Kidney epithelial cell (primary cell): ENCODE measurements around the gene CAMTA1. TPM values are rescaled to one million over a fixed set of nuclear protein-coding genes. Genes with fewer than 3 reads are reported as not detected.
"Not testable (repeated sequence)": the region's sequence is repeated elsewhere in the genome, so short reads cannot be mapped to it uniquely, and the experiment has no call there.

ENCODE experiments used
- DNase-seq: peaks from one replicate; pipeline ENCODE4 v3.0.0-alpha.2; 2010; ENCODE audit warnings: low read depth
- H3K27me3 ChIP-seq: 2 replicates; pipeline ENCODE4 v1.6.0; 2011; ENCODE audit warnings: low read length; ENCODE audit not compliant: control insufficient read depth, insufficient read depth
- H3K36me3 ChIP-seq: 2 replicates; pipeline ENCODE4 v1.5.1; 2011; ENCODE audit warnings: low read length; ENCODE audit not compliant: control insufficient read depth, insufficient read depth
- H3K4me3 ChIP-seq: 2 replicates; pipeline ENCODE4 v1.5.1; 2011; ENCODE audit warnings: low read depth, mild to moderate bottlenecking, control low read depth, low read length
- CTCF ChIP-seq: IDR thresholded peaks from 2 replicates; pipeline ENCODE4 v1.5.1; 2011; ENCODE audit warnings: mild to moderate bottlenecking, moderate library complexity, low read length, control low read depth, inconsistent platforms; ENCODE audit not compliant: insufficient read depth, poor library complexity, severe bottlenecking
- total RNA-seq: library from RNA; depleted of rRNA; stranded (reverse); fragments of >200 nt; gene quantifications from 2 replicates; pipeline ENCODE4 v1.2.3, GENCODE V29; 2015

Gene CAMTA1
- 74.6 and 76.5 TPM in 2 replicates for total RNA-seq

GRCh38 chr1:6785318-6785727 lies at the start of gene CAMTA1:
Gene CAMTA1, plus strand, starts transcription at chr1:6785454. Its CDS starts 77 bp downstream, at chr1:6785531.
- H3K27me3 ChIP-seq, result no peaks in the 10 kb centered on the region
- no peak for DNase-seq
- H3K36me3 ChIP-seq, result no peaks in the 10 kb centered on the region
- peak within 1 kb of the TSS; percentile 82 for H3K4me3 ChIP-seq
- TF ChIP-seq CTCF, result no peak

- no peak for DNase-seq
- no peaks in the 10 kb centered on the region for H3K36me3 ChIP-seq
- H3K27me3 ChIP-seq, result no peaks in the 10 kb centered on the region
- H3K4me3 ChIP-seq, result no peak overlapping the region
- no peak for TF ChIP-seq CTCF
These were observed 46.1 kb upstream of the CAMTA1 start for GRCh38 chr1:6738987-6739676.

GRCh38 chr1:6742676-6743188 lies 42.5 kb upstream of the CAMTA1 start:
- H3K36me3 ChIP-seq, DNase-seq, H3K4me3 ChIP-seq, H3K27me3 ChIP-seq: not testable (repeated sequence)

- TF ChIP-seq CTCF, result no peak
- peak; percentile 26 for DNase-seq
- H3K27me3 ChIP-seq, result no peaks in the 10 kb centered on the region
- H3K36me3 ChIP-seq, result no peaks in the 10 kb centered on the region
- no peak overlapping the region for H3K4me3 ChIP-seq
These were observed 41.8 kb upstream of the CAMTA1 start for GRCh38 chr1:6743189-6744101.

DNA sequence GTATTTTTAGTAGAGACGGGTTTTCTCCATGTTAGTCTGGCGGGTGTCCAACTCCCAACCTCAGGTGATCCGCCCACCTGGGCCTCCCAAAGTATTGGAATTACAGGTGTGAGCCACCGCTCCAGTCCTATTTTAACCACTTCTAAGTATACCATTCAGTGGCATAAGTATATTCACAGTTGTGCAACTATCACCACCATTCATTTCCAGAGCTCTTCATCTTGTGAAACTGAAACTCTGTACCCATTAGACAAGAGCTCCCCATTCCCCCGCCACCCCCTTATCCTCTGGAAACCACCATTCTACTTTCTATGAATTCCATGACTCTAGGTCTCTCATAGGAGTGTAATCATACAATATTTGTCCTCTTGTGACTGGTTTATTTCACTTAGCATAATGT lies 40.2 kb upstream of the CAMTA1 start:
- TF ChIP-seq CTCF, result no peak
- peaks cover 2% of the 10 kb centered on the region for H3K27me3 ChIP-seq
- DNase-seq, result no peak
- H3K36me3 ChIP-seq, result no peaks in the 10 kb centered on the region
- H3K4me3 ChIP-seq, result no peak overlapping the region

GRCh38 chr1:6747674-6748073 lies 37.6 kb upstream of the CAMTA1 start:
- no peak for DNase-seq
- H3K27me3 ChIP-seq, result peaks cover 2% of the 10 kb centered on the region
- TF ChIP-seq CTCF, result no peak
- no peaks in the 10 kb centered on the region for H3K36me3 ChIP-seq
- no peak overlapping the region for H3K4me3 ChIP-seq
